GM18505 (cell line): Measurements from ENCODE around the gene MMP19.
"Not testable (repeated sequence)": the region's sequence is repeated elsewhere in the genome, so short reads cannot be mapped to it uniquely, and the experiment has no call there.

Experiments used
- ATAC-seq: cut with Tn5 transposase; IDR thresholded peaks from one replicate; pipeline ENCODE4 v1.9.1; 2021; ENCODE audit not compliant: unreplicated experiment
- POLR2A ChIP-seq: IDR thresholded peaks from 4 replicates; pipeline ENCODE4 v1.6.1; 2011; ENCODE audit warnings: borderline replicate concordance; ENCODE audit not compliant: insufficient read depth, insufficient read length; ENCODE audit errors: extremely low read depth

The MMP19 gene

GRCh38 chr12:55849616-55850343, 7.0 kb upstream of the MMP19 start:
- no peak for TF ChIP-seq POLR2A
- no peak for ATAC-seq

GRCh38 chr12:55847603-55848291, 5.0 kb upstream of the MMP19 start:
- ATAC-seq = no peak
- TF ChIP-seq POLR2A = no peak

- TF ChIP-seq POLR2A = no peak
- ATAC-seq = no peak
Measured at GRCh38 chr12:55847033-55847432, 4.3 kb upstream of the MMP19 start.

- TF ChIP-seq POLR2A = no peak
- no peak for ATAC-seq
Measured at GRCh38 chr12:55845785-55846496, 3.2 kb upstream of the MMP19 start.

GRCh38 chr12:55845361-55845760, 2.6 kb upstream of the MMP19 start:
- ATAC-seq = no peak
- no peak for TF ChIP-seq POLR2A

GRCh38 chr12:55844961-55845360, 2.2 kb upstream of the MMP19 start:
- no peak for ATAC-seq
- no peak for TF ChIP-seq POLR2A

GRCh38 chr12:55843431-55843830, 695 bp upstream of the MMP19 start:
- TF ChIP-seq POLR2A = no peak
- ATAC-seq = no peak

GRCh38 chr12:55840581-55841351, 2.0 kb downstream of the MMP19 start:
- no peak for TF ChIP-seq POLR2A

GRCh38 chr12:55839345-55840140, 3.2 kb downstream of the MMP19 start:
- TF ChIP-seq POLR2A = no peak
- ATAC-seq = no peak

More at GRCh38 chr12:55840581-55841351, 2.0 kb downstream of the MMP19 start:
- ATAC-seq = no peak

- ATAC-seq = no peak
- TF ChIP-seq POLR2A = no peak
Measured at GRCh38 chr12:55838361-55838760, 4.4 kb downstream of the MMP19 start.

- ATAC-seq = not testable (repeated sequence)
Measured at GRCh38 chr12:55834400-55834799, 8.3 kb downstream of the MMP19 start.

- ATAC-seq = no peak
- TF ChIP-seq POLR2A = no peak
Measured at GRCh38 chr12:55833056-55833455, 9.7 kb downstream of the MMP19 start.
